ENCODE results near the gene ALDH16A1.

ALDH16A1 gene

GRCh38 chr19:49490287-49491029 lies 37.4 kb downstream of the ALDH16A1 start:
- no peak for DNase-seq

GRCh38 chr19:49491030-49491803 lies 38.2 kb downstream of the ALDH16A1 start:
- no peak for DNase-seq

GRCh38 chr19:49491804-49492572 lies 39.0 kb downstream of the ALDH16A1 start:
- no peak for DNase-seq

GRCh38 chr19:49492573-49493405 lies 39.8 kb downstream of the ALDH16A1 start:
- DNase-seq: no peak

- no peak for DNase-seq
Measured at GRCh38 chr19:49496574-49497008, 43.6 kb downstream of the ALDH16A1 start.

- no peak for DNase-seq
Measured at GRCh38 chr19:49497047-49497788, 44.2 kb downstream of the ALDH16A1 start.

GRCh38 chr19:49497789-49498103 lies 44.7 kb downstream of the ALDH16A1 start:
- no peak for DNase-seq

GRCh38 chr19:49498475-49498874 lies 45.5 kb downstream of the ALDH16A1 start:
- no peak for DNase-seq

- no peak for DNase-seq
Measured at GRCh38 chr19:49499030-49499670, 46.1 kb downstream of the ALDH16A1 start.

- no peak for DNase-seq
Measured at GRCh38 chr19:49502866-49503581, 50.0 kb downstream of the ALDH16A1 start.

GRCh38 chr19:49503582-49503962 lies 50.5 kb downstream of the ALDH16A1 start:
- DNase-seq: no peak

GRCh38 chr19:49506575-49507105 lies 53.6 kb downstream of the ALDH16A1 start:
- no peak for DNase-seq

GRCh38 chr19:49507803-49508494 lies 54.9 kb downstream of the ALDH16A1 start:
- DNase-seq: no peak

GRCh38 chr19:49512970-49513745 lies 60.1 kb downstream of the ALDH16A1 start:
- DNase-seq: no peak

GRCh38 chr19:49513746-49514118 lies 60.7 kb downstream of the ALDH16A1 start:
- DNase-seq: no peak

- DNase-seq: no peak
Measured at GRCh38 chr19:49514151-49514550, 61.1 kb downstream of the ALDH16A1 start.

GRCh38 chr19:49515767-49516166 lies 62.7 kb downstream of the ALDH16A1 start:
- no peak for DNase-seq

GRCh38 chr19:49518033-49518432 lies 65.0 kb downstream of the ALDH16A1 start:
- no peak for DNase-seq
